Ectodermal cell (in vitro differentiated cells): Measurements from ENCODE around the gene OR8S1. TPM values are rescaled to one million over a fixed set of nuclear protein-coding genes. Genes with fewer than 3 reads are reported as not detected.
"Not testable (repeated sequence)": the region's sequence is repeated elsewhere in the genome, so short reads cannot be mapped to it uniquely, and the experiment has no call there.

Experiments used
- H3K27ac ChIP-seq: 2 replicates; pipeline ENCODE4 v1.7.0; 2013; ENCODE audit warnings: mild to moderate bottlenecking, low read depth, low read length; ENCODE audit not compliant: insufficient read depth, poor library complexity, severe bottlenecking
- H3K27me3 ChIP-seq: 2 replicates; pipeline ENCODE4 v1.7.0; 2013; ENCODE audit warnings: mild to moderate bottlenecking, low read length; ENCODE audit not compliant: insufficient read depth, control insufficient read depth, poor library complexity, severe bottlenecking
- H3K36me3 ChIP-seq: one replicate; pipeline ENCODE4 v1.7.0; 2013; ENCODE audit warnings: low read length; ENCODE audit not compliant: control insufficient read depth, insufficient read depth
- H3K4me1 ChIP-seq: one replicate; pipeline ENCODE4 v1.7.0; 2013; ENCODE audit warnings: low read length; ENCODE audit not compliant: control insufficient read depth, insufficient read depth
- H3K4me3 ChIP-seq: 2 replicates; pipeline ENCODE4 v1.7.0; 2013; ENCODE audit warnings: low read depth, low read length, control low read depth; ENCODE audit not compliant: insufficient read depth
- H3K9me3 ChIP-seq: 2 replicates; pipeline ENCODE4 v1.7.0; 2013; ENCODE audit warnings: mild to moderate bottlenecking, low read length, moderate library complexity; ENCODE audit not compliant: control insufficient read depth
- WGBS, 2 experiments: methylation state at CpG; one replicate each; pipeline ENCODE4 v1.1.7; 2013; ENCODE audit warnings: missing lambda C conversion rate in 2 of 2; 5-methylcytosine and 5-hydroxymethylcytosine counted together
- polyA plus RNA-seq, 4 experiments: library from polyadenylated mRNA; stranded (reverse); fragments of 50-300 nt; gene quantifications; one replicate each; pipeline ENCODE4 v1.2.3, GENCODE V29; 2013

OR8S1 gene, protein sequence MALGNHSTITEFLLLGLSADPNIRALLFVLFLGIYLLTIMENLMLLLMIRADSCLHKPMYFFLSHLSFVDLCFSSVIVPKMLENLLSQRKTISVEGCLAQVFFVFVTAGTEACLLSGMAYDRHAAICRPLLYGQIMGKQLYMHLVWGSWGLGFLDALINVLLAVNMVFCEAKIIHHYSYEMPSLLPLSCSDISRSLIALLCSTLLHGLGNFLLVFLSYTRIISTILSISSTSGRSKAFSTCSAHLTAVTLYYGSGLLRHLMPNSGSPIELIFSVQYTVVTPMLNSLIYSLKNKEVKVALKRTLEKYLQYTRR
- polyA plus RNA-seq (2013, experiment 1 of 4), result not detected
- not detected for polyA plus RNA-seq (2013, experiment 2 of 4)
- not detected for polyA plus RNA-seq (2013, experiment 3 of 4)
- not detected for polyA plus RNA-seq (2013, experiment 4 of 4)

DNA sequence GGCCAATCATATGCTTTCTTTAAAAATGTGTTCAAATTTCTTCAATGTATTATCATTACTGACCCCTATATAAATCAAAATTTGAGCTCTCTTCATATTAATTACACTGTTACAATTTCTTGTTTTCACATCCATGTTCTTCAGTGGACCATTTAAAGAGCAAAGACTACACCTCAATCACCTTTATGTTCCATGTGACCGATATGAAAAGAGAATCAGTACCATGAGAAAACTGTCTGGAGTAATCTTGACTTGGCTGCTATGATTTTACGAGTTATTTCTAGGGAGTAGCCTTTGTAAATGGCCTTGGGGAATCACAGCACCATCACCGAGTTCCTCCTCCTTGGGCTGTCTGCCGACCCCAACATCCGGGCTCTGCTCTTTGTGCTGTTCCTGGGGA, at the start of gene OR8S1:
OR8S1 (plus strand) TSS at position 301 of the 400 bp plus-strand sequence; CDS start at position 301, 0 bp downstream.
- H3K4me3 ChIP-seq, result no peak within 1 kb of the TSS
- no peaks in the 10 kb centered on the region for H3K27me3 ChIP-seq
- WGBS, 2 experiments, result 90 to 92% methylated on average over 5 of the region's 5 CpGs
- H3K27ac ChIP-seq, result no peak within 1 kb of the TSS
- H3K4me1 ChIP-seq, result no peaks in the 10 kb centered on the region
- no peaks in the 10 kb centered on the region for H3K9me3 ChIP-seq
- H3K36me3 ChIP-seq, result no peaks in the 10 kb centered on the region

DNA sequence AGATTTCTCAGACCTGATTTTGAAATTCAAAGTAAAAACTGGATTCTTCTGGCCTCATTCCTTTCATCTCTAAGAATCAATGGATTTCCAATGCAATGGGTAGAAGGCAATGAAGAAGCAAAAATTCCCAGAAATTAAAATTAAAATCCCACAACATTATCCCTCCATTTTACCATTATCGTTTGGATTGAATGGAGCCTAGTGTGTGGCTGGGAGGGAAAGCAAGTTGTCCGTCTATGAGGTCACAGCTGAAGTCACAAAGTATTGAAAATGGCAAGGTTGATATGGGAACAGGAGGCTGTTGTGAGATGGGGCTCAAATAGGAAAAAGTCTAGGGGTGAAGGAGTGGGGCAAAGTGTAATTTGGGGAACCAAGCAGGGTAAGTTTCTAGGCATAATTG, 43.2 kb upstream of the OR8S1 start, which contains the start of gene C12orf54:
C12orf54 (plus strand) TSS at position 301 of the 400 bp plus-strand sequence. CDS start 799 bp downstream, outside the sequence.
- WGBS, 2 experiments, result 89 to 90% methylated on average over 2 of the region's 2 CpGs
- H3K9me3 ChIP-seq, result no peaks in the 10 kb centered on the region
- no peaks in the 10 kb centered on the region for H3K36me3 ChIP-seq
- no peaks in the 10 kb centered on the region for H3K4me1 ChIP-seq
- no peaks in the 10 kb centered on the region for H3K27me3 ChIP-seq
- no peak within 1 kb of the TSS for H3K27ac ChIP-seq
- no peak within 1 kb of the TSS for H3K4me3 ChIP-seq

DNA sequence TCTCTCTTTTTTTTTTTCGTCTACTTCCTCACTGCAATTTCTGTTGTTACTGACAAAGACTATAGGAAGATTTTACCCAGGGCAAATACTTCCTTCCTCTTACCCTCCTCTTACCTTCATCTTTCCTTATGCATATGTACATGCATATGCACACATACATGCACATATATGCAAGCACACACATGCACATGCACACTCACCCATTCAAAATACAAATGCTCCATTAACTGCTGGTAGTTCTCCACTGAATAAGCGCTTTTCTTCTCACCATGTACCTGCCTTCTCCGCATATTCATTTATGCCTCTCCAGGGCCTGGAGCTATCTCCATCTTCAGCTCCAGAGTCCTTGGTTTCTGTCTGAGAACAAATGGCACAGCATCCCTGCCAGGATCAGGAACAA, 42.5 kb upstream of the OR8S1 start:
- H3K27me3 ChIP-seq, result no peaks in the 10 kb centered on the region
- no peaks in the 10 kb centered on the region for H3K4me1 ChIP-seq
- H3K4me3 ChIP-seq, result no peak overlapping the region
- no peak overlapping the region for H3K27ac ChIP-seq
- H3K36me3 ChIP-seq, result no peaks in the 10 kb centered on the region
- 91% methylated on average over 3 of the region's 3 CpGs for WGBS, 2 experiments
- H3K9me3 ChIP-seq, result no peaks in the 10 kb centered on the region

DNA sequence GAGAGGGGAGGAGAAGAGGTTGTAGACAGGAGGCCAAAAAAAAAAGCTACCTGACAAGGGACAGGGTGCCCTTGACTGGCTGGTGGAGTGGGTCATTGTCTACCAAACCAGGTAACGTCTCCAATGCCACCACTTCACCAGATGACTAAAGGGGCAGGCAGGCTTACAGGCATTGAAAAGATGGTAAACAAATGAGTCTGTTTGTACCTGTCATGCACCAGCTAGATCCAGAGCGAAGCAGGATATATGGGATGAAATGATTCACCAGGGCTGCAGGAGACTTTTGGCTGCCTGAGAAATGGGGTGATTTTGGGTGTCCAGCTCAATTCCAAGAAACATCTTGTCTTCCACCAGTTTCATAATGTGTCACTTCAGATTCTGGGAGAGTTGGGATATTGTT, 39.2 kb upstream of the OR8S1 start:
- H3K27me3 ChIP-seq, result no peaks in the 10 kb centered on the region
- WGBS, 2 experiments, result 85 to 100% methylated on average over 1 to 2 of the region's 2 CpGs
- no peak overlapping the region for H3K27ac ChIP-seq
- no peaks in the 10 kb centered on the region for H3K9me3 ChIP-seq
- no peak overlapping the region for H3K4me3 ChIP-seq
- H3K36me3 ChIP-seq, result no peaks in the 10 kb centered on the region
- no peaks in the 10 kb centered on the region for H3K4me1 ChIP-seq

- Histone ChIP-seq H3K36me3 (no peaks in the 10 kb centered on the region), H3K27ac (no peak overlapping the region), H3K27me3 (no peaks in the 10 kb centered on the region), H3K4me3 (no peak overlapping the region), H3K4me1 (no peaks in the 10 kb centered on the region), H3K9me3 (no peaks in the 10 kb centered on the region)
- 77 to 86% methylated on average over 5 of the region's 5 CpGs for WGBS, 2 experiments
Measured at GRCh38 chr12:48486679-48487078, 38.8 kb upstream of the OR8S1 start.

DNA sequence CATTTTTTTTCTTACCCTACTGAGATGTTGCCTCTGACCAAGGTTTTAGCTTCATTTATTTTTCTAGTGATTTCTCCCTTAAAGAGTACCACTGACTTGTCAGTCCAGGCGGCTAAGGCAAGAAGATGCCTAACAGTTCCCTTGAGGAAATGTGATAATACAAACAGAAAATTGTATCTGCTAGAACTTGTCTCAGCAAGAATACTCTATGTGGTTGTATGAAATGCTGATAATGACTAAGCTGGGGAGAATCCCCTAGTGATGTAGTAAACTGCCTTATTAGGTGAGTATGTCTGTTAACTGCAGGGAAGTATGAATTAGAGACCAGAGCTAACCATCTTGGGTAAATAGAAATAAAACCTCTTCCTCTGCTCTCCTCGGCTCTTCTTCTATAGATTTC, 36.4 kb upstream of the OR8S1 start:
- WGBS, 2 experiments, result 90 to 95% methylated on average over 2 of the region's 2 CpGs
- no peaks in the 10 kb centered on the region for H3K36me3 ChIP-seq
- H3K4me3 ChIP-seq, result no peak overlapping the region
- no peaks in the 10 kb centered on the region for H3K27me3 ChIP-seq
- H3K27ac ChIP-seq, result no peak overlapping the region
- no peaks in the 10 kb centered on the region for H3K4me1 ChIP-seq
- H3K9me3 ChIP-seq, result no peaks in the 10 kb centered on the region

DNA sequence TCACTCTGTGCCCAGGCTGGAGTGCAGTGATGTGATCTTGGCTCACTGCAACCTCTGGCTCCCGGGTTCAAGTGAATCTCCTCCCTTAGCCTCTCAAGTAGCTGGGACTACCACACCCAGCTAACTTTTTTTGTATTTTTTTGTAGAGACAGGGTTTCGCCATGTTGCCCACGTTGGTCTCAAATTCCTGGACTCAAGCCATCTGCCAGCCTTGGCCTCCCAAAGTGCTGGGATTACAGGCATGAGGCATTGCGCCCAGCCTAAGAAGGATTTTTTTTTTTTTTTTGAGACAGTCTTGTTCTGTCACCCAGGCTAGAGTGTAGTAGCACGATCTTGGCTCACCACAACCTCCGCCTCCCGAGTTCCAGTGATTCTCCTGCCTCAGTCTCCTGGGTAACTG, 36.0 kb upstream of the OR8S1 start:
- not testable (repeated sequence) for H3K36me3 ChIP-seq, H3K27me3 ChIP-seq, H3K4me3 ChIP-seq, H3K27ac ChIP-seq, H3K4me1 ChIP-seq, H3K9me3 ChIP-seq
- WGBS, 2 experiments, result 90% methylated on average over 7 of the region's 7 CpGs

DNA sequence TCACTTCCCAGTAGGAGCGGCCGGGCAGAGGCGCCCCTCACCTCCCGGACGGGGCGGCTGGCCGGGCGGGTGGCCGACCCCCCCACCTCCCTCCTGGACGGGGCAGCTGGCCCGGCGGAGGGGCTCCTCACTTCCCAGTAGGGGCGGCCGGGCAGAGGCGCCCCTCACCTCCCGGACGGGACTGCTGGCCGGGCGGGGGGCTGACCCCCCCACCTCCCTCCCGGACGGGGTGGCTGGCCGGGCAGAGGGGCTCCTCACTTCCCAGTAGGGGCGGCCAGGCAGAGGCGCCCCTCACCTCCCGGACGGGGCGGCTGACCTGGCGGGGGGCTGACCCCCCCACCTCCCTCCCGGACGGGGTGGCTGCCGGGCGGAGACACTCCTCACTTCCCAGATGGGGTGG, 25.2 kb upstream of the OR8S1 start:
- not testable (repeated sequence) for H3K4me1 ChIP-seq, H3K4me3 ChIP-seq, H3K36me3 ChIP-seq, H3K27me3 ChIP-seq, H3K9me3 ChIP-seq, H3K27ac ChIP-seq
- 96 to 97% methylated on average over 24 of the region's 32 CpGs for WGBS, 2 experiments

DNA sequence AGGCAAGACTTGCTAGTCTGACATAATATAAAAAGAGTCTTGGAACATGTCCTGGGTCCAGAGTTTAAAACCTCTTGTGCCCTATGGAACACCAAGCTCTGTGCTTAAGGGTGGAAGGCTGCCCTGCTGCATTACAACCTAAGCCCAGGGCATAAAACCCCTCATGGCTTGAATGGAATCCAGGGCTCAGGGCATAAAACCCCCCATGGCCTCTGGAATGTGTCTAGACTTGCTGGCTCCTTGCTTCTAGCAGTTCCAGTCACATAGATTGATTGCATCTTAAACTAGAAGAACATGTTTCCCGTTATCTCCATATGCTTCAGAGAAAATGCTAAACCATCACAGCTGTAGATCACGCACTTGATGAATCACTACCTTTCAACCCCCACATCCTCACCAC, 18.6 kb upstream of the OR8S1 start:
- H3K36me3 ChIP-seq, H3K4me1 ChIP-seq, H3K4me3 ChIP-seq, H3K27me3 ChIP-seq, H3K27ac ChIP-seq, H3K9me3 ChIP-seq: not testable (repeated sequence)
- 87 to 88% methylated on average over 2 of the region's 2 CpGs for WGBS, 2 experiments

- no peaks in the 10 kb centered on the region for H3K27me3 ChIP-seq
- no peak overlapping the region for H3K4me3 ChIP-seq
- no peaks in the 10 kb centered on the region for H3K36me3 ChIP-seq
- H3K9me3 ChIP-seq, result no peaks in the 10 kb centered on the region
- 73 to 79% methylated on average over 2 of the region's 2 CpGs for WGBS, 2 experiments
- H3K27ac ChIP-seq, result no peak overlapping the region
- no peaks in the 10 kb centered on the region for H3K4me1 ChIP-seq
Measured at GRCh38 chr12:48508987-48509386, 16.4 kb upstream of the OR8S1 start.
